Panc1 (cell line): ENCODE data around the gene LMAN1L. TPM values are rescaled to one million over a fixed set of nuclear protein-coding genes. Genes with fewer than 3 reads are reported as not detected.

Source experiments
- ATAC-seq: fragments of 200-7000 bp; cut with Tn5 transposase; 2 replicates; pipeline ENCODE4 v1.9.1; 2020; ENCODE audit warnings: mild to moderate bottlenecking, moderate library complexity
- BruUV-seq: library from RNA; stranded (reverse); fragments of 400-500 nt; replicated peaks from 2 replicates; lab custom pipeline; 2021; lab: Mats Ljungman, UMichigan
- CTCF ChIA-PET: fragments of 300-600 bp; sonication (Branson Sonifier 250); formaldehyde crosslinking; loops from one replicate; lab custom pipeline; 2022; ENCODE audit warnings: antibody characterized with exemption; lab: Charles Lee
- POLR2A ChIA-PET: fragments of 300-600 bp; sonication (Branson Sonifier 250); formaldehyde crosslinking; loops from one replicate; lab custom pipeline; 2022; ENCODE audit warnings: antibody characterized with exemption; lab: Charles Lee
- DNase-seq: peaks from one replicate; pipeline ENCODE4 v3.0.0-alpha.2; 2010; ENCODE audit warnings: low read depth, low spot score
- H3K27ac ChIP-seq: 2 replicates; pipeline ENCODE4 v1.5.1; 2011; ENCODE audit warnings: mild to moderate bottlenecking, low read length, inconsistent platforms
- H3K27me3 ChIP-seq: fragments of 200-500 bp; sonication (Bioruptor generic); 2 replicates; pipeline ENCODE4 v1.6.0; 2014; ENCODE audit warnings: low read length, inconsistent platforms; ENCODE audit not compliant: control insufficient read depth, insufficient read depth
- H3K36me3 ChIP-seq: fragments of 200-500 bp; sonication (Bioruptor generic); 2 replicates; pipeline ENCODE4 v1.5.1; 2014; ENCODE audit warnings: inconsistent platforms, mild to moderate bottlenecking, low read length, moderate library complexity; ENCODE audit not compliant: control insufficient read depth, insufficient read depth
- H3K4me1 ChIP-seq: 2 replicates; pipeline ENCODE4 v1.5.1; 2011; ENCODE audit warnings: inconsistent platforms, mild to moderate bottlenecking, low read length, moderate library complexity; ENCODE audit not compliant: control insufficient read depth, insufficient read depth
- H3K4me3 ChIP-seq, 2 experiments: 2 replicates each; pipeline ENCODE4 v1.5.1; 2011 to 2012; ENCODE audit warnings: low read depth in 2 of 2, low read length in 2 of 2, mild to moderate bottlenecking in 2 of 2, inconsistent platforms in 1 of 2, moderate library complexity in 1 of 2
- H3K9me3 ChIP-seq: fragments of 200-500 bp; sonication (Bioruptor generic); 2 replicates; pipeline ENCODE4 v1.5.1; 2014; ENCODE audit warnings: low read depth, mild to moderate bottlenecking, inconsistent platforms, low read length, moderate library complexity; ENCODE audit not compliant: control insufficient read depth, insufficient read depth
- CTCF ChIP-seq: fragments of 450-650 bp; IDR thresholded peaks from 2 replicates; pipeline ENCODE4 v1.5.1; 2017; ENCODE audit warnings: mild to moderate bottlenecking
- POLR2AphosphoS5 ChIP-seq: IDR thresholded peaks from 2 replicates; pipeline ENCODE4 v1.6.1; 2012; ENCODE audit warnings: mild to moderate bottlenecking, low read depth, low read length, moderate library complexity
- REST ChIP-seq, 2 experiments: IDR thresholded peaks; 2 replicates each; pipeline ENCODE4 v1.6.1; 2011 to 2012; ENCODE audit warnings: low read depth in 2 of 2, control low read depth in 1 of 2, low read length in 1 of 2, mild to moderate bottlenecking in 1 of 2, moderate library complexity in 1 of 2; ENCODE audit not compliant: insufficient read depth in 1 of 2
- SIN3A ChIP-seq: IDR thresholded peaks from 2 replicates; pipeline ENCODE4 v1.6.1; 2012; ENCODE audit warnings: low read depth, mild to moderate bottlenecking, low read length, moderate library complexity, borderline replicate concordance; ENCODE audit not compliant: insufficient read depth
- TCF7L2 ChIP-seq: IDR thresholded peaks from 2 replicates; pipeline ENCODE4 v1.6.1; 2011; ENCODE audit warnings: mild to moderate bottlenecking, low read depth, low read length, inconsistent platforms
- in situ Hi-C: cut with HindIII; loops from 2 replicates; pipeline ENCODE4 v1.10.0; 2016; ENCODE audit warnings: low sequenced_read_pairs, low pct_unique_long_range_greater_than_20kb
- intact Hi-C: fragments of 100-400 bp; cut with micrococcal nuclease; formaldehyde crosslinking; loops from one replicate; pipeline ENCODE4 v1.10.0; 2022; ENCODE audit not compliant: unreplicated experiment
- total RNA-seq: library from RNA; stranded (reverse); gene quantifications from one replicate; pipeline ENCODE4 v1.2.1, GENCODE V29; 2021; ENCODE audit not compliant: unreplicated experiment

Gene LMAN1L
- total RNA-seq, 1 experiment from 2014 or later, result not detected

GRCh38 chr15:74768771-74769342, 43.8 kb upstream of the LMAN1L start:
- in situ Hi-C loops (loop anchor here (25.0 kb wide), 1 partner anchor 132 kb away; no protein-coding TSS in a partner anchor), intact Hi-C loops (loop anchor here (1.0 kb wide), 1 partner anchor 134 kb away; no protein-coding TSS in a partner anchor)
- DNase-seq (no peak), ATAC-seq (peak; percentile 69)
- H3K27ac ChIP-seq, result no peak overlapping the region
- ChIA-PET CTCF (interaction anchor here (0.5 to 5.6 kb wide), 15 partner anchors 10 to 639 kb away, joined by 3 to 106 read pairs (median 4); partner anchors contain the start of gene CYP1A1), POLR2A (interaction anchor here (0.6 kb wide), 1 partner anchor 80 kb away, joined by 3 read pairs; no protein-coding TSS in a partner anchor)
- no peak overlapping the region; a peak in 1 of 4 replicates for H3K4me3 ChIP-seq
- H3K27me3 ChIP-seq, result no peaks in the 10 kb centered on the region
- TF ChIP-seq TCF7L2, result no peak
- TF ChIP-seq CTCF, result peak; percentile 89
- no peaks in the 10 kb centered on the region for H3K36me3 ChIP-seq
- H3K9me3 ChIP-seq, result no peaks in the 10 kb centered on the region
- H3K4me1 ChIP-seq, result no peaks in the 10 kb centered on the region; the same call in 1 of the 2 replicates
- no TSS peak for BruUV-seq

GRCh38 chr15:74769463-74770025, 43.1 kb upstream of the LMAN1L start:
- intact Hi-C loops (loop anchor here (2.0 to 10.0 kb wide), 3 partner anchors 31 to 185 kb away; partner anchors contain the start of gene RPP25), in situ Hi-C loops (loop anchor here (25.0 kb wide), 1 partner anchor 132 kb away; no protein-coding TSS in a partner anchor)
- H3K36me3 ChIP-seq, result no peaks in the 10 kb centered on the region
- DNase-seq (no peak), ATAC-seq (no peak)
- H3K27ac ChIP-seq, result no peak overlapping the region
- no peaks in the 10 kb centered on the region for H3K27me3 ChIP-seq
- BruUV-seq, result no TSS peak
- no peaks in the 10 kb centered on the region for H3K9me3 ChIP-seq
- POLR2A ChIA-PET, result interaction anchor here (0.6 kb wide), 1 partner anchor 126 kb away, joined by 4 read pairs; no protein-coding TSS in a partner anchor
- H3K4me1 ChIP-seq, result no peaks in the 10 kb centered on the region; the same call in 1 of the 2 replicates
- H3K4me3 ChIP-seq, result no peak overlapping the region
- no peak for TF ChIP-seq TCF7L2
- TF ChIP-seq POLR2AphosphoS5, result no peak
- TF ChIP-seq SIN3A, result no peak
- TF ChIP-seq REST (IDR thresholded peaks at IDR 0.05; ENCODE audit: insufficient read depth in 1 of 2, low read depth in 2 of 2, low read length in 1 of 2), result no peak
- no peak for TF ChIP-seq CTCF
- CTCF ChIA-PET, result interaction anchor here (0.5 to 5.6 kb wide), 8 partner anchors 10 to 394 kb away, joined by 3 to 106 read pairs (median 4); no protein-coding TSS in a partner anchor
